Stimulated activated CD4-positive, alpha-beta T cell treated with anti-CD3 and anti-CD28 coated beads, Interleukin-2, amount 100 ng/mL, for 4 hours (primary cell): ENCODE measurements around the gene NEK1.

Source experiments
- DNase-seq: peaks from one replicate; pipeline ENCODE4 v3.0.0-alpha.2; 2020; ENCODE audit warnings: low read depth

Gene NEK1

GRCh38 chr4:169361756-169362155 is 250.6 kb downstream of the NEK1 start:
- DNase-seq, result no peak

GRCh38 chr4:169359961-169360360 is 252.4 kb downstream of the NEK1 start:
- DNase-seq, result no peak

- DNase-seq, result no peak
Measured at GRCh38 chr4:169352360-169352759, 260.0 kb downstream of the NEK1 start.

GRCh38 chr4:169351872-169352271 is 260.5 kb downstream of the NEK1 start:
- no peak for DNase-seq

- DNase-seq, result no peak
Measured at GRCh38 chr4:169348541-169348940, 263.8 kb downstream of the NEK1 start.

DNA sequence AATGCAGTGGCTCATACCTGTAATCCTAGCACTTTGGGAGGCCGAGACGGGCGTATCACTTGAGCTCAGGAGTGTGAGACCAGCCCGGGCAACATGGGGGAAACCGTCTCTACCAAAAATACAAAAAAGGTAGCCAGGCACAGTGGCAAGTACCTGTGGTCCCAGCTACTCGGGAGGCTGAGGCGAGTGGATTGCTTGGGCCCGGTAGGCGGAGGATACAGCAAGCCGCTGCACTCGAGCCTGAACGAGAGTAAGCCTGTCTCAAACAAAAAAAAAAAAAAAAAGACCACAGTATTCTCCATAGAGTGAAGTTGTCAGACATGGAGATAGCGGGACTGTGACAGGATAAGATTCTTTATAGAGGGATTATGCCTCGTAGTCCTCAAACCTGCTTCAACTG is 265.5 kb downstream of the NEK1 start:
- no peak for DNase-seq

DNA sequence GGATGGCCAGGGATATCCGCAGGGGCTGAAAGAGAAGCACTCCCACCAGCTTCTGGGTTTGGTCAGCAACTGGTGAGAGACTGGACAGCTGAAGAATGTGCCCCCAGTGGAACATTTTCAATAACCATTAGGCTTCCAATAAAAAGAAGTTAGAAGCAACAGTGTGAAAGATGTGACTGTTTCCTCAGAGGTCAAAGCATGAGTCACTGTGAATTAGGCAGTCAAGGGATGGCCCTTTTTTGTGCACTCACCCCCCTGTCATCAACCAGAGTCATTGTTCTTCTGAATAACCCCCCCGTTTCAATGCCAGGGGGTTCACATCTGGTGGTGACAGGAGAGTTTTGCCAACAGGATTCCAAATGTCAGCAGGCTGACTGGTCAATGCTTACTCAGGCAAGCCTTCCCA is 267.1 kb downstream of the NEK1 start:
- no peak for DNase-seq
